ENCODE measurements around the gene KCNMA1.

GRCh38 chr10:76911184-76911583, 726.4 kb downstream of the KCNMA1 start:
- TF ChIP-seq CTCF (IDR thresholded peaks at IDR 0.05) (no peak), POLR2A (IDR thresholded peaks at IDR 0.05) (no peak)
